ENCODE results near the gene MIGA1.

GRCh38 chr1:77779529-77780281 lies at the start of gene MIGA1:
- no peak for TF ChIP-seq DDIT3 (CRISPR knock-in tag; IDR thresholded peaks at IDR 0.05)
- TF ChIP-seq, protein P1, sequence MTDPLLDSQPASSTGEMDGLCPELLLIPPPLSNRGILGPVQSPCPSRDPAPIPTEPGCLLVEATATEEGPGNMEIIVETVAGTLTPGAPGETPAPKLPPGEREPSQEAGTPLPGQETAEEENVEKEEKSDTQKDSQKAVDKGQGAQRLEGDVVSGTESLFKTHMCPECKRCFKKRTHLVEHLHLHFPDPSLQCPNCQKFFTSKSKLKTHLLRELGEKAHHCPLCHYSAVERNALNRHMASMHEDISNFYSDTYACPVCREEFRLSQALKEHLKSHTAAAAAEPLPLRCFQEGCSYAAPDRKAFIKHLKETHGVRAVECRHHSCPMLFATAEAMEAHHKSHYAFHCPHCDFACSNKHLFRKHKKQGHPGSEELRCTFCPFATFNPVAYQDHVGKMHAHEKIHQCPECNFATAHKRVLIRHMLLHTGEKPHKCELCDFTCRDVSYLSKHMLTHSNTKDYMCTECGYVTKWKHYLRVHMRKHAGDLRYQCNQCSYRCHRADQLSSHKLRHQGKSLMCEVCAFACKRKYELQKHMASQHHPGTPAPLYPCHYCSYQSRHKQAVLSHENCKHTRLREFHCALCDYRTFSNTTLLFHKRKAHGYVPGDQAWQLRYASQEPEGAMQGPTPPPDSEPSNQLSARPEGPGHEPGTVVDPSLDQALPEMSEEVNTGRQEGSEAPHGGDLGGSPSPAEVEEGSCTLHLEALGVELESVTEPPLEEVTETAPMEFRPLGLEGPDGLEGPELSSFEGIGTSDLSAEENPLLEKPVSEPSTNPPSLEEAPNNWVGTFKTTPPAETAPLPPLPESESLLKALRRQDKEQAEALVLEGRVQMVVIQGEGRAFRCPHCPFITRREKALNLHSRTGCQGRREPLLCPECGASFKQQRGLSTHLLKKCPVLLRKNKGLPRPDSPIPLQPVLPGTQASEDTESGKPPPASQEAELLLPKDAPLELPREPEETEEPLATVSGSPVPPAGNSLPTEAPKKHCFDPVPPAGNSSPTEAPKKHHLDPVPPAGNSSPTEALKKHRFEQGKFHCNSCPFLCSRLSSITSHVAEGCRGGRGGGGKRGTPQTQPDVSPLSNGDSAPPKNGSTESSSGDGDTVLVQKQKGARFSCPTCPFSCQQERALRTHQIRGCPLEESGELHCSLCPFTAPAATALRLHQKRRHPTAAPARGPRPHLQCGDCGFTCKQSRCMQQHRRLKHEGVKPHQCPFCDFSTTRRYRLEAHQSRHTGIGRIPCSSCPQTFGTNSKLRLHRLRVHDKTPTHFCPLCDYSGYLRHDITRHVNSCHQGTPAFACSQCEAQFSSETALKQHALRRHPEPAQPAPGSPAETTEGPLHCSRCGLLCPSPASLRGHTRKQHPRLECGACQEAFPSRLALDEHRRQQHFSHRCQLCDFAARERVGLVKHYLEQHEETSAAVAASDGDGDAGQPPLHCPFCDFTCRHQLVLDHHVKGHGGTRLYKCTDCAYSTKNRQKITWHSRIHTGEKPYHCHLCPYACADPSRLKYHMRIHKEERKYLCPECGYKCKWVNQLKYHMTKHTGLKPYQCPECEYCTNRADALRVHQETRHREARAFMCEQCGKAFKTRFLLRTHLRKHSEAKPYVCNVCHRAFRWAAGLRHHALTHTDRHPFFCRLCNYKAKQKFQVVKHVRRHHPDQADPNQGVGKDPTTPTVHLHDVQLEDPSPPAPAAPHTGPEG (CRISPR knock-in tag; IDR thresholded peaks at IDR 0.05) = 0 out of 2 replicates have a peak, but pooled peaks have one; percentile 26
- TF ChIP-seq, protein P2, sequence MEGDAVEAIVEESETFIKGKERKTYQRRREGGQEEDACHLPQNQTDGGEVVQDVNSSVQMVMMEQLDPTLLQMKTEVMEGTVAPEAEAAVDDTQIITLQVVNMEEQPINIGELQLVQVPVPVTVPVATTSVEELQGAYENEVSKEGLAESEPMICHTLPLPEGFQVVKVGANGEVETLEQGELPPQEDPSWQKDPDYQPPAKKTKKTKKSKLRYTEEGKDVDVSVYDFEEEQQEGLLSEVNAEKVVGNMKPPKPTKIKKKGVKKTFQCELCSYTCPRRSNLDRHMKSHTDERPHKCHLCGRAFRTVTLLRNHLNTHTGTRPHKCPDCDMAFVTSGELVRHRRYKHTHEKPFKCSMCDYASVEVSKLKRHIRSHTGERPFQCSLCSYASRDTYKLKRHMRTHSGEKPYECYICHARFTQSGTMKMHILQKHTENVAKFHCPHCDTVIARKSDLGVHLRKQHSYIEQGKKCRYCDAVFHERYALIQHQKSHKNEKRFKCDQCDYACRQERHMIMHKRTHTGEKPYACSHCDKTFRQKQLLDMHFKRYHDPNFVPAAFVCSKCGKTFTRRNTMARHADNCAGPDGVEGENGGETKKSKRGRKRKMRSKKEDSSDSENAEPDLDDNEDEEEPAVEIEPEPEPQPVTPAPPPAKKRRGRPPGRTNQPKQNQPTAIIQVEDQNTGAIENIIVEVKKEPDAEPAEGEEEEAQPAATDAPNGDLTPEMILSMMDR (CRISPR knock-in tag; IDR thresholded peaks at IDR 0.05) = no peak
- TF ChIP-seq ZNF580 (CRISPR knock-in tag; IDR thresholded peaks at IDR 0.05; ENCODE audit: borderline replicate concordance, low read depth) = peak; percentile 50; the same call in 1 of the 2 replicates
- TF ChIP-seq, protein P3, sequence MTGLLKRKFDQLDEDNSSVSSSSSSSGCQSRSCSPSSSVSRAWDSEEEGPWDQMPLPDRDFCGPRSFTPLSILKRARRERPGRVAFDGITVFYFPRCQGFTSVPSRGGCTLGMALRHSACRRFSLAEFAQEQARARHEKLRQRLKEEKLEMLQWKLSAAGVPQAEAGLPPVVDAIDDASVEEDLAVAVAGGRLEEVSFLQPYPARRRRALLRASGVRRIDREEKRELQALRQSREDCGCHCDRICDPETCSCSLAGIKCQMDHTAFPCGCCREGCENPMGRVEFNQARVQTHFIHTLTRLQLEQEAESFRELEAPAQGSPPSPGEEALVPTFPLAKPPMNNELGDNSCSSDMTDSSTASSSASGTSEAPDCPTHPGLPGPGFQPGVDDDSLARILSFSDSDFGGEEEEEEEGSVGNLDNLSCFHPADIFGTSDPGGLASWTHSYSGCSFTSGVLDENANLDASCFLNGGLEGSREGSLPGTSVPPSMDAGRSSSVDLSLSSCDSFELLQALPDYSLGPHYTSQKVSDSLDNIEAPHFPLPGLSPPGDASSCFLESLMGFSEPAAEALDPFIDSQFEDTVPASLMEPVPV (CRISPR knock-in tag; IDR thresholded peaks at IDR 0.05) = peak; percentile 62; the same call in 1 of the 2 replicates
- TF ChIP-seq HOXA5 (CRISPR knock-in tag; IDR thresholded peaks at IDR 0.05) = no peak
- peak; percentile 86 for TF ChIP-seq ZEB1 (IDR thresholded peaks at IDR 0.05; ENCODE audit: insufficient replicate concordance, low read depth)
- TF ChIP-seq EZH2 (conservative IDR thresholded peaks at IDR 0.05; ENCODE audit: low read depth, low read length) = no peak
- no peak for TF ChIP-seq SUZ12 (IDR thresholded peaks at IDR 0.05; ENCODE audit: low read depth, low read length)
- TF ChIP-seq BHLHE40 (IDR thresholded peaks at IDR 0.05; ENCODE audit: low read length) = no peak
- no peak for TF ChIP-seq ZFP36 (IDR thresholded peaks at IDR 0.05; ENCODE audit: borderline replicate concordance, low read depth, low read length, partially characterized antibody)
- TF ChIP-seq ZNF510 (CRISPR knock-in tag; IDR thresholded peaks at IDR 0.05; ENCODE audit: low read depth) = no peak

Measured in HepG2 (cell line).